Gastrocnemius medialis (tissue), 4 donors: ENCODE data around the gene SARS1.

Experiments used
- POLR2A ChIP-seq, 2 donors: fragments of 450-650 bp; IDR thresholded peaks; one replicate each; pipeline ENCODE4 v1.6.1; 2017; ENCODE audit warnings: antibody characterized with exemption in 2 of 2, mild to moderate bottlenecking in 2 of 2, moderate library complexity in 2 of 2
- TF ChIP-seq, protein P1 (sequence below), 5 experiments: fragments of 450-650 bp in 3 of 5; fragments of 200-600 bp in 2 of 5; sonication (generic) in 2 of 5; IDR thresholded peaks in 4 of 5; conservative IDR thresholded peaks in 1 of 5; 1 replicate in 4 of 5; 2 replicates in 1 of 5; pipeline ENCODE4 v1.5.1; 2016 to 2019; ENCODE audit warnings: antibody characterized with exemption in 5 of 5, mild to moderate bottlenecking in 3 of 5, moderate library complexity in 3 of 5

DNA sequence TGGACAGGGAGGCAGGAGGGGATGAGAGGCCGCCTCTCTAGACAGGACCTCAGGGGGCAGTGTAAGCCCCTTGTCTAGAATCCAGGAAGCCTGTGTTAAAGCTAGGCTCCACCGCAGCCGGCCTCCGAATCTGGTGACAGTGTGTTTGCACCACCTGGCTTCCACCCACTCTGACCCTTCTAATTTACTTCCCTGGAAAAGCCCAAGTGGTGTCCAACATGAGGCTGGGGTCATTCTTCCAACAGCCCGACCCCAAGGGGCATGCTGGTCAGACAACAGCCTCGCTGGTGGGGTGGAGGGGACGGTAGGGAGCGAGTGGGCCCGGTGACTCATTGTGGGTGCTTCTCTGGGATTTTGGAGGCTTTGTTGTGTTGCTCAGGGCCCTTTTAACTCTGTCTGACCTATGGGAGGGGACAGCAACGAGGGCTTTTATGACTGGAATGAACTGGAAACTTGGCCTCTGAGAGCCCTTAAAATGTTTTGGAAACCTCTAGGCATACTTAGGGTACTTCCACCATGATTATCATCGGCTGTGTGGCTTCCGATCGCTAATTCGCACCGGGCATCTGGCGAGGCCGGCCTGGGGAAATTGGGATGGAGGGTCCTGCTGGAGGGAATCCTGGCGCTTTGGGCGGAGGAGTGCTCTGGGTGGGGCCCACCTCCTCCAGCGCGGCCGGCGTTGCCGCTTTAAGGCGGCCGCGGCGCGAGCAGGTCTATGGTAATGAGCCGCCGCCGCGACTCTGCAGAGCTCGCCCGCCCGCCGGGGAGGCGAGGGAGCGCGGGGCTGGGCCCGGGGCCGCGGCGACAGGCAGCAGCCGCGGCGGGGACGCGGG lies 35.3 kb downstream of the SARS1 start, which contains the start of gene CELSR2:
- TF ChIP-seq, protein P1, sequence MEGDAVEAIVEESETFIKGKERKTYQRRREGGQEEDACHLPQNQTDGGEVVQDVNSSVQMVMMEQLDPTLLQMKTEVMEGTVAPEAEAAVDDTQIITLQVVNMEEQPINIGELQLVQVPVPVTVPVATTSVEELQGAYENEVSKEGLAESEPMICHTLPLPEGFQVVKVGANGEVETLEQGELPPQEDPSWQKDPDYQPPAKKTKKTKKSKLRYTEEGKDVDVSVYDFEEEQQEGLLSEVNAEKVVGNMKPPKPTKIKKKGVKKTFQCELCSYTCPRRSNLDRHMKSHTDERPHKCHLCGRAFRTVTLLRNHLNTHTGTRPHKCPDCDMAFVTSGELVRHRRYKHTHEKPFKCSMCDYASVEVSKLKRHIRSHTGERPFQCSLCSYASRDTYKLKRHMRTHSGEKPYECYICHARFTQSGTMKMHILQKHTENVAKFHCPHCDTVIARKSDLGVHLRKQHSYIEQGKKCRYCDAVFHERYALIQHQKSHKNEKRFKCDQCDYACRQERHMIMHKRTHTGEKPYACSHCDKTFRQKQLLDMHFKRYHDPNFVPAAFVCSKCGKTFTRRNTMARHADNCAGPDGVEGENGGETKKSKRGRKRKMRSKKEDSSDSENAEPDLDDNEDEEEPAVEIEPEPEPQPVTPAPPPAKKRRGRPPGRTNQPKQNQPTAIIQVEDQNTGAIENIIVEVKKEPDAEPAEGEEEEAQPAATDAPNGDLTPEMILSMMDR (IDR thresholded peaks at IDR 0.05 in 4 of 5, conservative IDR thresholded peaks at IDR 0.05 in 1 of 5) = no peak
- peak; percentile 25 to 32 for TF ChIP-seq POLR2A (IDR thresholded peaks at IDR 0.05)
